Measurements from ENCODE around the gene IFNK. TPM values are rescaled to one million over a fixed set of nuclear protein-coding genes. Genes with fewer than 3 reads are reported as not detected.

The IFNK gene
- total RNA-seq, 1 experiment from 2014 or later, result not detected

DNA sequence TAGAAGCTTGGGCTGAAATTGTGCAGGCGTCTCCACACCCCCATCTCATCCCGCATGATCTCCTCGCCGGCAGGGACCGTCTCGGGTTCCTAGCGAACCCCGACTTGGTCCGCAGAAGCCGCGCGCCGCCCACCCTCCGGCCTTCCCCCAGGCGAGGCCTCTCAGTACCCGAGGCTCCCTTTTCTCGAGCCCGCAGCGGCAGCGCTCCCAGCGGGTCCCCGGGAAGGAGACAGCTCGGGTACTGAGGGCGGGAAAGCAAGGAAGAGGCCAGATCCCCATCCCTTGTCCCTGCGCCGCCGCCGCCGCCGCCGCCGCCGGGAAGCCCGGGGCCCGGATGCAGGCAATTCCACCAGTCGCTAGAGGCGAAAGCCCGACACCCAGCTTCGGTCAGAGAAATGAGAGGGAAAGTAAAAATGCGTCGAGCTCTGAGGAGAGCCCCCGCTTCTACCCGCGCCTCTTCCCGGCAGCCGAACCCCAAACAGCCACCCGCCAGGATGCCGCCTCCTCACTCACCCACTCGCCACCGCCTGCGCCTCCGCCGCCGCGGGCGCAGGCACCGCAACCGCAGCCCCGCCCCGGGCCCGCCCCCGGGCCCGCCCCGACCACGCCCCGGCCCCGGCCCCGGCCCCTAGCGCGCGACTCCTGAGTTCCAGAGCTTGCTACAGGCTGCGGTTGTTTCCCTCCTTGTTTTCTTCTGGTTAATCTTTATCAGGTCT, 49.0 kb downstream of the IFNK start, which contains the start of gene C9orf72:
TSS of gene C9orf72 (minus strand) at position 564 of the 716 bp plus-strand sequence. CDS start 6,361 bp downstream, outside the sequence.
- H3K79me2 ChIP-seq (ENCODE audit: low read length), result peaks cover 36% of the 10 kb centered on the region
- no peaks in the 10 kb centered on the region for H3K9me2 ChIP-seq (replicated peaks; ENCODE audit: low read length)
- H3K36me3 ChIP-seq (ENCODE audit: low read depth, low read length), result no peaks in the 10 kb centered on the region
- BruUV-seq (replicated peaks), result no TSS peak
- DNase-seq (peak; percentile 64), ATAC-seq (peak; percentile 64)
- H3K4me2 ChIP-seq (ENCODE audit: low read length), result peak within 1 kb of the TSS; percentile 91
- H3K9ac ChIP-seq (ENCODE audit: low read length), result peak within 1 kb of the TSS; percentile 86
- peak within 1 kb of the TSS; percentile 86 for H3K27ac ChIP-seq (ENCODE audit: low read length)
- ChIA-PET CTCF (no interaction called here), POLR2A (ENCODE audit: unreplicated experiment) (interaction anchor here (0.6 to 0.7 kb wide), 2 partner anchors 55 to 115 kb away, joined by 4 to 6 read pairs; no protein-coding TSS in a partner anchor)
- peaks cover 43% of the 10 kb centered on the region for H3K4me1 ChIP-seq (ENCODE audit: insufficient read depth, low read length)
- H3K4me3 ChIP-seq (ENCODE audit: low read length), result peak within 1 kb of the TSS; percentile 89
- no peaks in the 10 kb centered on the region for H3K9me3 ChIP-seq (ENCODE audit: low read length)
- intact Hi-C loops (cut with micrococcal nuclease), result loop anchor here (1.0 to 10.0 kb wide), 2 partner anchors 53 to 152 kb away; no protein-coding TSS in a partner anchor
- H3K27me3 ChIP-seq (ENCODE audit: low read length), result no peaks in the 10 kb centered on the region
- peaks cover 6% of the 10 kb centered on the region for H3F3A ChIP-seq (ENCODE audit: low read length, unreplicated experiment)
- no peaks in the 10 kb centered on the region for H4K20me1 ChIP-seq (ENCODE audit: low read length)
- TF ChIP-seq EZH2 (IDR thresholded peaks at IDR 0.05; ENCODE audit: low read length, unreplicated experiment), result no peak
- no peak for TF ChIP-seq EZH2phosphoT487 (IDR thresholded peaks at IDR 0.05; ENCODE audit: borderline replicate concordance, low read length)
- TF ChIP-seq, protein P1, sequence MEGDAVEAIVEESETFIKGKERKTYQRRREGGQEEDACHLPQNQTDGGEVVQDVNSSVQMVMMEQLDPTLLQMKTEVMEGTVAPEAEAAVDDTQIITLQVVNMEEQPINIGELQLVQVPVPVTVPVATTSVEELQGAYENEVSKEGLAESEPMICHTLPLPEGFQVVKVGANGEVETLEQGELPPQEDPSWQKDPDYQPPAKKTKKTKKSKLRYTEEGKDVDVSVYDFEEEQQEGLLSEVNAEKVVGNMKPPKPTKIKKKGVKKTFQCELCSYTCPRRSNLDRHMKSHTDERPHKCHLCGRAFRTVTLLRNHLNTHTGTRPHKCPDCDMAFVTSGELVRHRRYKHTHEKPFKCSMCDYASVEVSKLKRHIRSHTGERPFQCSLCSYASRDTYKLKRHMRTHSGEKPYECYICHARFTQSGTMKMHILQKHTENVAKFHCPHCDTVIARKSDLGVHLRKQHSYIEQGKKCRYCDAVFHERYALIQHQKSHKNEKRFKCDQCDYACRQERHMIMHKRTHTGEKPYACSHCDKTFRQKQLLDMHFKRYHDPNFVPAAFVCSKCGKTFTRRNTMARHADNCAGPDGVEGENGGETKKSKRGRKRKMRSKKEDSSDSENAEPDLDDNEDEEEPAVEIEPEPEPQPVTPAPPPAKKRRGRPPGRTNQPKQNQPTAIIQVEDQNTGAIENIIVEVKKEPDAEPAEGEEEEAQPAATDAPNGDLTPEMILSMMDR (conservative IDR thresholded peaks at IDR 0.05; ENCODE audit: low read depth, low read length), result no peak
- peak within 1 kb of the TSS; percentile 92 for H2AFZ ChIP-seq (ENCODE audit: low read length)

DNA sequence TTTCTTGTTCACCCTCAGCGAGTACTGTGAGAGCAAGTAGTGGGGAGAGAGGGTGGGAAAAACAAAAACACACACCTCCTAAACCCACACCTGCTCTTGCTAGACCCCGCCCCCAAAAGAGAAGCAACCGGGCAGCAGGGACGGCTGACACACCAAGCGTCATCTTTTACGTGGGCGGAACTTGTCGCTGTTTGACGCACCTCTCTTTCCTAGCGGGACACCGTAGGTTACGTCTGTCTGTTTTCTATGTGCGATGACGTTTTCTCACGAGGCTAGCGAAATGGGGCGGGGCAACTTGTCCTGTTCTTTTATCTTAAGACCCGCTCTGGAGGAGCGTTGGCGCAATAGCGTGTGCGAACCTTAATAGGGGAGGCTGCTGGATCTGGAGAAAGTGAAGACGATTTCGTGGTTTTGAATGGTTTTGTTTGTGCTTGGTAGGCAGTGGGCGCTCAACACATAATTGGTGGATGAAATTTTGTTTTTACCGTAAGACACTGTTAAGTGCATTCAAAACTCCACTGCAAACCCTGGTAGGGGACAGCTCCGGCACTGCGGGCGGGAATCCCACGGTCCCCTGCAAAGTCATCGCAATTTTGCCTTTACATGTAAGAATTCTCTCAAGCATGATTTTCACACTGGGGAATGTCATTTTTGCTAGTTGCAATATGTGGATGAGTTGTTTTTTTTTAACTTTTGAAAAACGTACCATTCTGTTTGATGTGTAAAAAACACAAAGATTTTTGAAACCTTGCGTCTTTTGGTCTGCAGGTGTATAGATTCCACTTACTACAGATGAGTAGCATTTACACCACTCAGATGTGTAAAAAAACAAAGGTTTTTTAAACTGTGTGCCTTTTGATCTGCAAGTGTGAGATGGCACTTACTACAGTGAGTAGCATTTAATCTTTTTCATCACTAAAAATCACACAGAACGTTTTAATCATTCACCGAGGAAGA, 49.8 kb downstream of the IFNK start:
- no peaks in the 10 kb centered on the region for H3K27me3 ChIP-seq (ENCODE audit: low read length)
- peak overlapping the region; percentile 92 for H2AFZ ChIP-seq (ENCODE audit: low read length)
- ChIA-PET POLR2A (ENCODE audit: unreplicated experiment) (interaction anchor here (0.6 kb wide), 1 partner anchor 54 kb away, joined by 6 read pairs; no protein-coding TSS in a partner anchor), CTCF (no interaction called here)
- peaks cover 29% of the 10 kb centered on the region for H3K79me2 ChIP-seq (ENCODE audit: low read length)
- H4K20me1 ChIP-seq (ENCODE audit: low read length), result no peaks in the 10 kb centered on the region
- peaks cover 6% of the 10 kb centered on the region for H3F3A ChIP-seq (ENCODE audit: low read length, unreplicated experiment)
- H3K9me3 ChIP-seq (ENCODE audit: low read length), result no peaks in the 10 kb centered on the region
- H3K27ac ChIP-seq (ENCODE audit: low read length), result peak overlapping the region; percentile 86
- ATAC-seq (peak; percentile 69), DNase-seq (peak; percentile 97)
- TSS peak; percentile 85 for BruUV-seq (replicated peaks)
- H3K9me2 ChIP-seq (replicated peaks; ENCODE audit: low read length), result no peaks in the 10 kb centered on the region
- intact Hi-C loops (cut with micrococcal nuclease), result loop anchor here (1.0 to 10.0 kb wide), 2 partner anchors 52 to 151 kb away; no protein-coding TSS in a partner anchor
- no peaks in the 10 kb centered on the region for H3K36me3 ChIP-seq (ENCODE audit: low read depth, low read length)
- H3K9ac ChIP-seq (ENCODE audit: low read length), result peak overlapping the region; percentile 86
- H3K4me1 ChIP-seq (ENCODE audit: insufficient read depth, low read length), result peaks cover 35% of the 10 kb centered on the region
- peak overlapping the region; percentile 89 for H3K4me3 ChIP-seq (ENCODE audit: low read length)
- H3K4me2 ChIP-seq (ENCODE audit: low read length), result peak overlapping the region; percentile 91
- TF ChIP-seq EZH2 (IDR thresholded peaks at IDR 0.05; ENCODE audit: low read length, unreplicated experiment), result no peak
- TF ChIP-seq EZH2phosphoT487 (IDR thresholded peaks at IDR 0.05; ENCODE audit: borderline replicate concordance, low read length), result no peak
- TF ChIP-seq, protein P1 (conservative IDR thresholded peaks at IDR 0.05; ENCODE audit: low read depth, low read length), result no peak

Other genes with a start within 250 kb of the IFNK start
- gene EQTN, start 227.1 kb upstream of the IFNK start, total RNA-seq (2014; rRNA removed), result not detected in 2 replicates
- 2.6 TPM in 2 replicates for gene MOB3B, start 5.5 kb downstream of the IFNK start, total RNA-seq (2014; rRNA removed)
- 7.9 and 10.4 TPM in 2 replicates for gene C9orf72, start 49.2 kb downstream of the IFNK start, total RNA-seq (2014; rRNA removed)

All from PC-3 (cell line).